Measurements from ENCODE around the gene TGFBR3. TPM values are rescaled to one million over a fixed set of nuclear protein-coding genes. Genes with fewer than 3 reads are reported as not detected.
A peak's percentile ranks its signal among the peaks of the same experiment; 100 is the strongest.

The TGFBR3 gene
- total RNA-seq, 1 experiment from 2014 or later = 4.2 TPM

- TF ChIP-seq ATF6 (CRISPR knock-in tag; IDR thresholded peaks at IDR 0.05) = no peak
- TF ChIP-seq SMAD4 (CRISPR knock-in tag; IDR thresholded peaks at IDR 0.05) = no peak
- TF ChIP-seq JUN (CRISPR knock-in tag; IDR thresholded peaks at IDR 0.05) = no peak
- TF ChIP-seq HMGA2 (CRISPR knock-in tag; IDR thresholded peaks at IDR 0.05) = no peak
- TF ChIP-seq USF1 (CRISPR knock-in tag; IDR thresholded peaks at IDR 0.05) = no peak
- no peak for TF ChIP-seq ZNF281 (CRISPR knock-in tag; IDR thresholded peaks at IDR 0.05)
- TF ChIP-seq ZNF416 (CRISPR knock-in tag; IDR thresholded peaks at IDR 0.05) = no peak
- no peak for TF ChIP-seq FOXP4 (CRISPR knock-in tag; IDR thresholded peaks at IDR 0.05)
- TF ChIP-seq CREM (CRISPR knock-in tag; IDR thresholded peaks at IDR 0.05) = no peak
- TF ChIP-seq ZNF219 (CRISPR knock-in tag; IDR thresholded peaks at IDR 0.05; ENCODE audit: borderline replicate concordance) = no peak
- TF ChIP-seq ERG (CRISPR knock-in tag; IDR thresholded peaks at IDR 0.05) = no peak
- no peak for TF ChIP-seq ZNF425 (CRISPR knock-in tag; conservative IDR thresholded peaks at IDR 0.05)
- no peak for TF ChIP-seq RORB (CRISPR knock-in tag; IDR thresholded peaks at IDR 0.05)
Observed at GRCh38 chr1:91653183-91653582, 232.8 kb downstream of the TGFBR3 start (continued).

- H3K4me3 Mint-ChIP-seq = no peak overlapping the region
- no peaks in the 10 kb centered on the region for H3K36me3 Mint-ChIP-seq
- peaks cover 11% of the 10 kb centered on the region for H3K4me1 Mint-ChIP-seq
- peaks cover 16% of the 10 kb centered on the region for H3K9me3 Mint-ChIP-seq
- ATAC-seq (peak; percentile 68), DNase-seq (ENCODE audit: low spot score) (peak; percentile 17)
- POLR2A ChIA-PET = no interaction called here
- no peak overlapping the region for H3K27ac Mint-ChIP-seq
- CTCF ChIA-PET = no interaction called here
- H3K27me3 Mint-ChIP-seq (ENCODE audit: low read depth) = no peaks in the 10 kb centered on the region
- TF ChIP-seq USF2 (CRISPR knock-in tag; IDR thresholded peaks at IDR 0.05) = peak; percentile 83
- TF ChIP-seq ZNF512 (CRISPR knock-in tag; IDR thresholded peaks at IDR 0.05; ENCODE audit: borderline replicate concordance) = no peak
- no peak for TF ChIP-seq ARID4B (CRISPR knock-in tag; IDR thresholded peaks at IDR 0.05; ENCODE audit: borderline replicate concordance)
- TF ChIP-seq ZNF396 (CRISPR knock-in tag; IDR thresholded peaks at IDR 0.05; ENCODE audit: borderline replicate concordance) = no peak
- no peak for TF ChIP-seq ZNF138 (CRISPR knock-in tag; conservative IDR thresholded peaks at IDR 0.05)
- no peak for TF ChIP-seq ZNF423 (CRISPR knock-in tag; IDR thresholded peaks at IDR 0.05)
Observed at GRCh38 chr1:91651661-91652071, 234.3 kb downstream of the TGFBR3 start.
